ENCODE measurements around the gene MRPL52. TPM values are rescaled to one million over a fixed set of nuclear protein-coding genes. Genes with fewer than 3 reads are reported as not detected.
"Not testable (repeated sequence)": the region's sequence is repeated elsewhere in the genome, so short reads cannot be mapped to it uniquely, and the experiment has no call there.

Gene MRPL52
- total RNA-seq = 31.1 and 41.2 TPM in 2 replicates

DNA sequence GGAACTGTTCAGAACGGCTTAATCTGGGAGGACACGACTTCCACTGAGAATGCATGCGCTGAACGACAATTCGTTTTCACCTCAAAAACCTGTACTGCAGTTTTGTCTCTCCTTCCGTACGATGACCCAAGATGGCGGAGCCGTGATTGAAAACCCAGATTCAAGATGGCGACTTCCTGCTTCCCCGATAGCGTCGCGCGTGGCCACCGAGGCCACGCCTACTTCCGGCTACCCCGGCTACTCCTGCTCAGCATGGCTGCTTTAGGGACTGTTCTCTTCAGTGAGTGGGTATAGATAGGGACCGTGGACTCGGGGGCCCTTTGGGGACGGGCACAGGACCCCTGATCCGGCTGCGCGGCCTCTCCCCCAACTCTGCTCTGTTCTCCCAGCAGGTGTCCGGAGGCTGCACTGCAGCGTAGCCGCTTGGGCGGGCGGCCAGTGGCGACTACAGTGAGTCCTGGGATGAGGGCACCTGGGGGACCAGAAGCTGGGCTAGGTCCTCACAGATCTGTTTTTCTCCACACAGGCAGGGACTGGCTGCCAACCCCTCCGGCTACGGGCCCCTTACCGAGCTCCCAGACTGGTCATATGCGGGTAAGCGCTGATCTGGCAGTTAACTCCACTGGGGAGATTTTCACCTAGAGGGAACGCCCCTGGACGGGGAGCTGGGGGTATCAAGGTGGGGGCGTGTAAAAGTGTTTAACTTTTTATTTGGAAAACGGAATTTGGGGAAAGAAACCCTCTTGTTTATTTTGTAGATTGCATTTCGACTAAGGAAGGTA, at the start of gene MRPL52:
MRPL52 (plus strand) TSS at position 227 of the 782 bp plus-strand sequence; CDS start at position 253, 26 bp downstream.
- DNase-seq (ENCODE audit: low read depth in 2 of 2) = peak; percentile 80 to 89

DNA sequence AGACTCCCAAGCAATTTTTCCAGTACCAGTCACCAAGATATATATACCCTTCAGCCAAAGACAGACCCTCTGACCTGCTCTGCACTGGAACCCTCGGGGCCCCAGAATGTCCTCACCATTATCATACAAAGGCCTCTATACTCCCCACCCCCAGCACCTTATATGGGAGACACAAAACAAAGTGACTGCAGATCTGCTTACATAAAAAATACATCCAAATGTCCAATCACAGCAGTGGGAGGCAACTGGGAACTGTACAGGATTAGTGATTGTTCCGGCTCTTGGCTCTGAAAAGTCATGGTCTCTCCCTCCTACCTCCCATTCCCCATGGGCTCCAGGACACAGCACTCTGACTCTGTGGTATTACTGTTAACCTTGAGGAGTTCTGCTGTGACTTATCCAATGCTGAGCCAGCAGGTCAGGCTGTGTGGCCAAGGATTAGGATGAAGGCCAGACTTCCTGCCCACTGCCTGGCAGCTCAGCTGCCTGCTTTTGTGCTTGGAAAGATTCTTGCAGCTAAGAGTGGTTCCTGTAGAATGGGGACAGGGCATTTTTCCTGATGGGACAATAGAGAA, 49.5 kb upstream of the MRPL52 start:
- no peak for DNase-seq (ENCODE audit: low read depth in 2 of 2)

DNA sequence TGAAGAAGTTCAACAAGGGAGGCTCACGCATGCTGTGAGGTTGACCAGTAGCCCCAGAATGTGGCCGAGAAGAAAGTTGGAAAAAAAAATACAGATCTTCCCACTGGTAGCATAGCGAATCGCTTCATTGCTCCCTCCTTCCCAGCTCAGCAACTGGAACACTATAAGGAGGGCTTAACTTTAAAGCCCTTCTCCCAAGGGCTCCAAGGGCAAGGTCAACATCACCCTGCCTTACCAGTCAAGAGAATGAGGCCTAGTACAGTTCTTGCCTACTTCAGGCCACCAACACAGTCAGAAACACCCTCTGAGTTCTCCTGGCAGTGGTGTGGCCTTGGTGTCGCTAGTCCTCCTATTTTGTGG, 48.8 kb upstream of the MRPL52 start:
- DNase-seq (ENCODE audit: low read depth in 2 of 2) = no peak

DNA sequence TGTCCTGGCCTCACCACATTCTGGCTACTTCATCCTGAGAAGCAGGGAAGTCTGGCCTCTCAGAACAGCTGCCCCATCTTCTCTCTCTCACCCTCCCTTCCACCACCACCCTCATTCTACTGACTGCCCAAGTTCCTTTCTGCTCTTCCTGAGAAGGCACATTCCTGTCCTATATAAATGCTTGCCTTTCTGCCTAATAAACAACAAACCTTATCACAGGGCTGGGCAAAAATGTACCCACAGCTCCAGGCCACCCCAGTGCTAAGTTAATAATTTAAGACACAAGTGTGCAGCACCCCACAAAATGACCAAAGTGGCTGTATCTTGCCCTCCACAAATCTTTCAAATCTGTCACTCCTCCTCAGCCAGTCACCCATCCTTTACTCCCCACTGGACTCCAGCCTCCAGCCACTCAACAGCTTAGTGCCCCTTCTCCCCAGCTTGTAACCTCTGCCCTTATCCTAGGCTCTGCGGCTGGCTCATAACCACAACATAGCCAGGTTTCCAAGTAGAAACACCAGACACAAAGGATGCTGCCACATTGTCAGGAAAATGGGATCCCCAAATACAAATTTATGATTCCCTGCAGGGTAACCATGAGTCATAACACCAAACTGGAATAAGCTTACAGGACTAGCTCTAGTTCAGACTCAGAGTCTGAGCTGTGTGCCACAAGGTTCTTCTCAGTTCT, 48.2 kb upstream of the MRPL52 start:
- DNase-seq (ENCODE audit: low read depth in 2 of 2) = no peak

DNA sequence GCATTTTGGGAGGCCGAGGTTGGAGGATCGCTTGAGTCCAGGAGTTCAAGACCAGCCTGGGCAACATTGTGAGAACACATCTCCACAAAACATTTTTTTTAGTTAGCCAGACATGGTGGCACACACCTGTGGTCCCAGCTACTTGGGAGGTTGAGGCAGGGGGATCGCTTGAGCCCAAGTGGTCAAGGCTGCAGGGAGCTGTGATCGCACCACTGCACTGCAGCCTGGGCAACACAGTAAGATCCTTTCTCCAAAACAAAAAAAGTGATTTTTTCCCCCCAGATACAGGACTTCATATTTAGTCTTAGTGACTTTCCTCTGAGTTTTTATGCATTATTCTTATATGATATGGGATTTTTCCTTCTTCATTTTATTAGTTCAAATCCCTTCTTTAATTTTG, 43.0 kb upstream of the MRPL52 start:
- no peak for DNase-seq (ENCODE audit: low read depth in 2 of 2)

DNA sequence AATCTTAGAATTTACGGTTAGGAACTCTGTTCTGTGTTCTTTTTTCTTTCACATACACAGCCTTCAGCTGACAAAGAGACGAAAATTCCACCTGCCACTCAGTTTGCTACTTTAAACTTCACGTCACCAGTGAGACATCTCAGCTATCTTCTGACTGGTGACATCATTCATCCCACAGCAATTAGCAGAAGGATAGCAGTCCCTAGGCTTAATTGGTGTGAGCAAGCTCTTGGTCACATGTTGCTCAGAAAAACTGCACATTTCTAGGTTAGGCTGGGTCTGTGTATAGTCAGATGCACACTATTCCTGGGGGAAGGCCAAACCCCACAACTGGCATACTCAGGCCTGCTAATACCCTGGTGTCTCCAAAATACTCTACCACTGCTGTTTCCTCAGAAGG, 38.4 kb upstream of the MRPL52 start:
- DNase-seq (ENCODE audit: low read depth in 2 of 2) = no peak

DNA sequence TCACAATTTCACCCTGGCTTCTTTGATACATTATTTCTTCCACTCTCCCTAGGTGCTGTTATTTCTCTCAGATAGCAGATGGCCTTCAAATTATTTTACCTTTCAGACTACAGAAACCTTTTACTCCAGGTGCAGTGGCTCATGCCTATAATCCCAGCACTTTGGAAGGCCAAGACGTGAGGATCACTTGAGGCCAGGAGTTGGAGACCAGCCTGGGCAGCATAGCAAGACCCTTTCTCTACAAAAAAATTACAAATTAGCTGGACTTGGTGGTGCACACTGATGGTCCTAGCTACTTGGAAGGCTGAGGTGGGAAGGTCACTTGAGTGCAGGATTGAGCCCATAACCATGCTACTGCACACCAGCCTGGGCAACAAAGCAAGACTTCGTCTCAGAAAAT, 37.5 kb upstream of the MRPL52 start:
- no peak for DNase-seq (ENCODE audit: low read depth in 2 of 2)

DNA sequence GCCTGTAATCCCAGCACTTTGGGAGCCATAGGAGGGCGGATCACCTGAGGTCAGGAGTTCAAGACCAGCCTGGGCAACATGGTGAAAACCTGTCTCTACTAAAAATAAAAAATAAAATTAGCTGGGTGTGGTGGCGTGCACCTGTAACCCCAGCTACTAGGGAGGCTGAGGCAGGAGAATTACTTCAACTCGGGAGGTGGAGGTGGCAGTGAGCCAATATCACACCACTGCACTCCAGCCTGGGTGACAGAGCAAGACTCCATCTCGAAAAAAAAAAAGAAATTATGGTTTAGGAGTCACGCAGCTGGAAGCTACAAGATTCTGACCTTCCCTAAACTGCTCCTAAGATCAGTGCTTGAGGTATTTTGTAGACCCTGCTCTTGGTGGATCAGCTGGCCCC, 36.1 kb upstream of the MRPL52 start:
- not testable (repeated sequence) for DNase-seq (ENCODE audit: low read depth in 2 of 2)

DNA sequence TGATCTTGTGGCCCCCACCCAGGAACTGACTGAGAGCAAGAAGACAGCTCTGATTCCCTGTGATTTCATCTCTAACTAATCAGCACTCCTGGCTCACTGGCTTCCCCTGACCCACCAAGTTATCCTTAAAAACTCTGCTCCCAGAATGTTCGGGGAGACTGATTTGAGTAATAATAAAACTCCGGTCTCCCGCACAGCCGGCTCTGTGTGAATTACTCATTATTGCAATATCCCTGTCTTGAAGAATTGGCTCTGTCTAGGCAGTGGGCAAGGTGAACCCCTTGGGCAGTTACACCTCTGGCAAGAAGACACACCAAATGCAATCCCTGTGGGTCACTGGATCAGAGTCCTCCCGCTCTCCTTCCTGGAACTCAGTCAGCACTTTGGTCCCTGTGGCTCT, 35.7 kb upstream of the MRPL52 start:
- no peak for DNase-seq (ENCODE audit: low read depth in 2 of 2)

DNA sequence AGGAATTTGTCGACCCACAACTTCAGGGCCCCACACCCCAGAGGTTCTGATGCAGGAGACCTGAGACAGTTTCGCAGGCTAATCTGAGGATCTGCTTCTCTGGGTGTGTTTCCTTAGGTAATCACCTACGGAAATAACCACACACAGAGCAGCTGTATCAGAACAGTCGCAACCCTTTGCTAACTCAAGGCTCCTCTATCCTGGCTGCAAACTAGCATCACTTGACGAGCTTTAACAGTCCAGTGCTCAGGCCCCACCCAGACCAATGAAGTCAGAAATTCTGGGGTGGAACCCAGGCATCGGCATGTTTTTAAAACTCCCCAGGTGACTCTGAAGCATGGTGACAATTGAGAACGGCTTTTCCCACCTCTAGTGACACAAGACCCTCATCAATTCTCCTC, 35.1 kb upstream of the MRPL52 start:
- no peak for DNase-seq (ENCODE audit: low read depth in 2 of 2)

DNA sequence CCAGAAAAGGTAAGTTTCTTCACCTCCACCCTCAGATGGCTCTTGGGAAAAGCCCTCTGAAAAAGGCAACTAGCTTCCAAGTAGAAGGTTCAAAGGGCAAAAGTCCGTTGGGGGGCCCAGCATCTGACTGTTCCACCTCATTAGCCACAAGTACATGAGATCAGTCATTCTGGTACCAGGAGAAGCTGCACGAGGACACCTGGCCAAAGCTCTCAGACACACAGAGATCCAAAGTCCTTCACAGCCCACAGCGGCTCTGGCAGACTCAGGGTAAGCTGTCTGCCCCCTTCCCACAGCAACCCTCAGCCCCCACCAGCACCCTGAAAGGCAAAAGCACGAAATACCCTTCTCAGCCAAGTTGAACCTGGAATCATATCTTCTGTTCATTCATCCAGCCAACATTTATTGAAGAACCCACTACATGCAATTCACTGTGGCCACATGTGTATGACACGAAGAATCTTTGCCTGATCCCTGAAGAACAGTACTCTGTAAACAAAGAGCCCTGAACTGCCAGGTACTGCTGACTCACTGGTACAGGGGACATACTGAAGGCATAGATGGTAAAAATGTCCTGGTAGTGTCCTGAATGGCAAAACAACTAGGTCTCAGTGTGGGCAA, 33.5 kb upstream of the MRPL52 start:
- DNase-seq (ENCODE audit: low read depth in 2 of 2) = no peak

DNA sequence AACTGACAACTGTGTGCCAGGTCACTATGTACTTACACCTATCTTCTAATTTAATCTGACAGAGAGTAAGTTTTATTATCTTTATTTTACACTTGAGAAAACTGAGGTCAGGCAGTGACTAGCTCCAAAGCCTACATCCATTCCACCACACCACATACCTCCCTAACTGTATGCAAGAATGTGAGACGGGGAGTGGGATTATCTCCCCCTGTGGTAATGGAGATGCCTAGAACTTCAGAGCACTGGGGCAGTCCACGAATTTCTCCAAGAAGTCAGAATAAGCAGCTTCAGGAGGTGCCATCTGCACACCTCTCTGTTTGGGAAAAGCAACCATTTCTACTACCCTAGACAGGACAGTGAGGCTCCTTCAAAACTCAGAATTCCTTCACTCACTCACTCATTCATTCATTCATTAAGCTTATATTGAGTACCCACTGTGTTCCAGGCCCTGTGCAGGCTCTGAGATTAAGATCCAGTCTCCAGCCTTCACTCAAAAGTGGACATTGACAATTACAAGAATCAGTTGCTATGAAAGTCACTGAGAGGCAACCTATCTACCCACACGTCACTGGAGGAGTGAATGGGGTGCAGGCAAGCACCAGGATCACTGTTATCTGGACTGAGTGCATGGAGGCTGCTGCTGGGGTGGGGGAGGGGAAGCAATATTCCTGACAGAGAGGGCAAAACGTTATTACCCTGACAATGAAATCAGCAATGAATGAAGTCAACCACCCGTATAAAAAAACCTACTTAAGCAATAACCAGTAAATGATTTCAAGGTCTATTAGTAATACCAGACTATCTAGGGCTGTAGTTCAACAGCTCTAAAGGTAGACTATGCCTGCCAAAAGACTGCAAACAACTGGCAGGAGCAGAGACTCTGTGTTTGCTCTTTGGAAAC, 32.4 kb upstream of the MRPL52 start:
- DNase-seq (ENCODE audit: low read depth in 2 of 2) = no peak

DNA sequence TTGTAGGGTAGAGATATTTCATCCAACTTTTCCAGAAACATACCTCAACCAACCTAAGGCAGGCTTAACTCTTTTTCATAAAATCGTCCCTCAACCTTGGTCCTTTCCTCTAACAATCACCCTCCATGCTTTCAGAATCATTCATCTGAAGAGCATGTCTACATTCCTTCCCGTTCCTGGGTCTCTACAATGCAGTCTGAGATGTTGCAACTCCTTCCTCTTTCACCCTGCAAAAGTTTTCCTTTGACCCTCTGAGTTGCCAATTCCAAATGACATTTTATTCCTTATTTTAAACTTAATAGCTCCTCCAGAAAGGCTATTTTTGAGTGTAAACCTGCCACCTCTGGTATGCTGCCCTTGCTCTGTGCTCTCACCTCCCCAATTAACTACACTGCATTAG, 31.2 kb upstream of the MRPL52 start:
- DNase-seq (ENCODE audit: low read depth in 2 of 2) = no peak

DNA sequence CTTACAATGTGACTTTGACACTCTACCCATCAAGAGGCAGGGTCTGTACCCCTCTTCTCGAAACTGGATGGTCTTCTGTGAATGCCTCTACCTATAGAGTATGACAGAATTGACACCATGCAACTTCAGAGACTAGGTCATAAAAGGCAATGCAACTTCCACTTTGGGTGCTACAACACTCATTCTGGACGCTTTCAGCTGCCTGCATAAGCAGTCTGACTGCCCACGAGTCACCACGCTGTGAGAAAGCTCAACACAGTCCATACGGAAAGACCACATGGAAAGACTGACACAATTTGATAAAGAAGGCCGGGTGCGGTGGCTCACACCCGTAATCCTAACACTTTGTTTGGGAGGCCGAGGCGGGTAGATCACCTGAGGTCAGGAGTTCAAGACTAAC, 29.3 kb upstream of the MRPL52 start:
- DNase-seq (ENCODE audit: low read depth in 2 of 2) = no peak

DNA sequence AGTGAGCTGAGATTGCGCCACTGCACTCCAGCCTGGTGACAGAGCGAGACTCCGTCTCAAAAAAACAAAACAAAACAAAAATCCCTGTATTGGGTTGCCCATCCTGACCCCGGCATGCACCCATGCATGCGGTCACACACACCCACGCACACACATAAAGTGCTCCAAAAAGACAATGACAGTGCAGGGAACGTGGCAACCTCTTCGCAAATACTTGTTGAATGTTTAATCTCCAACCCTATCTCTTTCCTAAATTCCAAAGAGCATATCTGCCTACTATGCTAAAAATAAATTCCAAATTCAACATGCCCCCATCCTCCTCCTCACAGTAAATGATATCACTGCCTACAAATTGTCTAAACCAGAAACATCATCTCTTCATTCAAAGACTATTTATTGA, 28.0 kb upstream of the MRPL52 start:
- DNase-seq (ENCODE audit: low read depth in 2 of 2) = no peak

DNA sequence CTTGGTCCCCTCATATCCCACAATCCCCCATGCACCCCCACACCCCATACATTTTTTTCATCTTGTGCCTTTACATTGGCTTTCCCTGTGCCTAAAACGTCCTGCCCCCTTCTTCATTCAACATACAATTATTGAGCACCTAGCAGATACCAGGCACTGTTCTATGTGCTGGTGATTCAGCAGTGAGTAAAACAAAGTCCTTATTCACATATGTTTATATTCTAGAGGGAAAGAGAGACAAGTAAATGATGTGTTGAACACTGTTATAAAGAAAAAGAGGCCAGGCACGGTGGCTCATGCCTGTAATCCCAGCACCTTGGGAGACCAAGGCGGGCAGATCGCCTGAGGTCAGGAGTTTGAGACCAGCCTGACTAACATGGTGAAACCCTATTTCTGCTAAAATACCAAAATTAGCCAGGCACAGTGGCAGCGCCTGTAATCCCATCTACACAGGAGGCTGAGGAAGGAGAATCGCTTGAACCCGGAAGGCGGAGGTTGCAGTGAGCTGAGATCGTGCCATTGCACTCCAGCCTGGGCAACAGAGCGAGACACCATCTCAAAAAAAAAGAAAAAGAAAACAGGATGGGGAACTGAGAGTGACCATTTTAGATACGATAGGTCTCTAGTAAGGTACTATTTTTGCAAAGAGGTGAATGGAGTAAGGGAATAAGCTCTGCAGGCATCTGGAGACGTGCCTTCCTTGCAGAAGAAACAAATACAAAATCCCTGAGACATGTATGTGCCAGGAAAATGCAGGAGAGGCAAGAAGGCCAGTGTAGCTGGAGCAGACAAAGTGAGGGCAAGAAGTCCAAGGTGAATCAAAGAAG, 26.6 kb upstream of the MRPL52 start:
- DNase-seq (ENCODE audit: low read depth in 2 of 2) = no peak

DNA sequence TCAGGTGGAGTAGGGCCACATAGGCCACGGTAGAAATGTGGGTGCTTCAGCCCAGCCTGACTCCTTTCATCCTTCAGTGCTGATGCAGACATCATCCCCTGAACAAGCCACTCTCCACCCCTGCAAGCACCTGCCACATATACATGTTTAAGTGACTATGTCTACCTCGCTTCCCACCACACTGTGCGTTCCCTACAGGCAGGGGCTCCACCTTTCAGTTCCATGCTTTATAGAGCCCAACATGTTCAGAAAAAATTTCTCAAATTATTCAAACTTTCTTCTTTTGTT, 26.1 kb upstream of the MRPL52 start:
- no peak for DNase-seq (ENCODE audit: low read depth in 2 of 2)

DNA sequence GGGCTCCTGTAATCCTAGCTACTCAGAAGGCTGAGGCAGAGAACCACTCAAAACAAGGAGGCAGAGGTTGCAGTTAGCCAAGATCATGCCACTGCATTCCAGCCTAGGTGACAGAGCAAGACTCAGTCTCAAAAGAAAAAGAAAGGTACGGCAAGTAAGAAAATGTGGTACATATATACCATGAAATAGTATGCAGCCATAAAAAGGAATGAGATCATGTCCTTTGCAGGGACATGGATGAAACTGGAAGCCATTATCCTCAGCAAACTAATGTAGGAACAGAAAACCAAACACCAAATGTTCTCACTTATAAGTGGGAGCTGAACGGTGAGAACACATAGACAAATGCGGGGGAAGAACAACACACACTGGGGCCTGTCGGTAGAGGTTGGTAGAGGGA, 24.5 kb upstream of the MRPL52 start:
- DNase-seq (ENCODE audit: low read depth in 2 of 2) = not testable (repeated sequence)

DNA sequence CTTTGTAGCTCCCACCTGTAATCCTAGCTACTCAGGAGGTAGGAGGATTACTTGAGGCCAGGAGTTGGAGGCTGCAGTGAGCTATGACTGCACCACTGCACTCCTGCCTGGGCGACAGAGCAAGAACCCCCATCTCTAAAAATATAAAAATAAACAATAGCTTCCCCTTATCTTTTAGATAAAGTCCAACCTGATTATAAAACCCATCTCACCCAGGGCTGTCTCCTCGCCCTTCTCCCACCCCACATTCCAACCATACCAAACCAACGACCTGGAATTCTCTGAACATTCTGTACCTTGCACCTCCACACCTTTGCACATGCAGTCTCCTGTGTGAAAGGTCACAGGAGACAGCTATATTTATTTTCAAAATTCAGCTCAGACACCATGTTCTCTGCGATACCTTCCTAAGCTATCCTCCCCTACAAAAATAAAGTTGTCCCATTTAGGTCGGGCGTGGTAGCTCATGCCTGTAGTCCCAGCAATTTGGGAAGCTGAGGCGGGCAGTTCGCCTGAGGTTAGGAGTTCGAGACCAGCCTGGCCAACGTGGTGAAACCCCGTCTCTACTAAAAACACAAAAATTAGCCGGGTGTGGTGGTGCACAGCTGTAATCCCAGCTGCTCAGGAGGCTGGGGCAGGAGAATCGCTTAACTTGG, 22.1 kb upstream of the MRPL52 start:
- no peak for DNase-seq (ENCODE audit: low read depth in 2 of 2)

Measured in dermis microvascular lymphatic vessel endothelial cell (primary cell).